22Rv1 (cell line): ENCODE measurements around the gene HAND1.

Experiments used
- ZFX ChIP-seq: fragments of 450-650 bp; IDR thresholded peaks from 2 replicates; pipeline ENCODE4 v1.6.1; 2017; ENCODE audit warnings: antibody characterized with exemption, borderline replicate concordance
- TF ChIP-seq, protein P1 (sequence below): fragments of 450-650 bp; IDR thresholded peaks from 2 replicates; pipeline ENCODE4 v1.5.1; 2017; ENCODE audit warnings: mild to moderate bottlenecking

DNA sequence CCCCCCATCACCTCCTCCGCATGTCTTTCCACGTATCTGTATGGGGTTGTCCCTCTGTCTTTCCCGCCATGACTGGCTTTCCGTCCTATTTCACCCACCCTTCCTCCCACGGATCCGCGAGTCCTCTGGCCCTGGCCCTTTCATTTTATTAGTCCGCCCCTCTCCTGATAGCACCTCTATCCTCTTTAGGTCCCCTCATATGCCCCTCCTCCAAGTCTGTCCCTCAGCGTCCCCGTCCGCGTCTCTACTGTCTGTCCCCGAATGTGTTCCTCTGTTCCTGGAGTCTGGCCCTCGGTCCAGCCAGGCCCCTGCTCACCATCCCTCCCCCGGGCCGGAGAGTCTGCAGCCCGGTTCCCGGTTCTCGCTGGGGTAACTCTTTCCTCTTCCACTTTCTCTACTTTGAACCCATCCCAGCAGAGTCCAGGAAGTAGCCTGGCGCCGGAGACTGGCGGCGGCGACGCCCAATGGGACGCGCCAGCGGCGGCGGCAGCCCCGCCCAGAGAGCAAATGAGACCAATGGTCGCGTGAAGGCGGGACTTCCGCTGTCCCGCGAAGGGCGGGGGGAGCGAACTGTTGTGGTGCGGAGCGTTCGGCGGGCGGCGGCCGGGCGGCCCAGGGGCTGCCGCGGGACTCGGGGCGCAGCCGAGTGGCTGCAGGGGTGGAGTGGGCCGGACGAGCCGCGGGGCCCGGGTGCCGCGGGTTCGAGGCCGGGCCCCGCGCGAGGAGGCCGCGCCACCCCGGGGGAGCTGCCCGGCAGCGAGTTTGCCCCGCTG lies 32.4 kb downstream of the HAND1 start, which contains the start of gene SAP30L:
- TF ChIP-seq, protein P1, sequence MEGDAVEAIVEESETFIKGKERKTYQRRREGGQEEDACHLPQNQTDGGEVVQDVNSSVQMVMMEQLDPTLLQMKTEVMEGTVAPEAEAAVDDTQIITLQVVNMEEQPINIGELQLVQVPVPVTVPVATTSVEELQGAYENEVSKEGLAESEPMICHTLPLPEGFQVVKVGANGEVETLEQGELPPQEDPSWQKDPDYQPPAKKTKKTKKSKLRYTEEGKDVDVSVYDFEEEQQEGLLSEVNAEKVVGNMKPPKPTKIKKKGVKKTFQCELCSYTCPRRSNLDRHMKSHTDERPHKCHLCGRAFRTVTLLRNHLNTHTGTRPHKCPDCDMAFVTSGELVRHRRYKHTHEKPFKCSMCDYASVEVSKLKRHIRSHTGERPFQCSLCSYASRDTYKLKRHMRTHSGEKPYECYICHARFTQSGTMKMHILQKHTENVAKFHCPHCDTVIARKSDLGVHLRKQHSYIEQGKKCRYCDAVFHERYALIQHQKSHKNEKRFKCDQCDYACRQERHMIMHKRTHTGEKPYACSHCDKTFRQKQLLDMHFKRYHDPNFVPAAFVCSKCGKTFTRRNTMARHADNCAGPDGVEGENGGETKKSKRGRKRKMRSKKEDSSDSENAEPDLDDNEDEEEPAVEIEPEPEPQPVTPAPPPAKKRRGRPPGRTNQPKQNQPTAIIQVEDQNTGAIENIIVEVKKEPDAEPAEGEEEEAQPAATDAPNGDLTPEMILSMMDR: no peak
- no peak for TF ChIP-seq ZFX
